PFSK-1 (cell line): ENCODE measurements around the gene CDK12.

Source experiments
- FOXP2 ChIP-seq: optimal IDR thresholded peaks from 2 replicates; pipeline ENCODE3; 2011; ENCODE audit warnings: borderline replicate concordance, control low read depth, inconsistent platforms; ENCODE audit not compliant: insufficient read depth; ENCODE audit errors: extremely low read length, extremely low read depth
- POLR2AphosphoS5 ChIP-seq: IDR thresholded peaks from 2 replicates; pipeline ENCODE4 v1.6.1; 2012; ENCODE audit warnings: low read depth, mild to moderate bottlenecking, control low read depth, low read length, moderate library complexity
- REST ChIP-seq, 2 experiments: IDR thresholded peaks; 2 replicates each; pipeline versions ENCODE4 v1.6.1 to v1.8.0; 2011 to 2012; ENCODE audit warnings: low read depth in 2 of 2, low read length in 2 of 2, control low read depth in 1 of 2, inconsistent platforms in 1 of 2, mild to moderate bottlenecking in 1 of 2, moderate library complexity in 1 of 2; ENCODE audit not compliant: insufficient read depth in 1 of 2
- SIN3A ChIP-seq: IDR thresholded peaks from 2 replicates; pipeline ENCODE4 v1.6.1; 2012; ENCODE audit warnings: mild to moderate bottlenecking, low read length, moderate library complexity, borderline replicate concordance; ENCODE audit not compliant: insufficient read depth
- TAF1 ChIP-seq: IDR thresholded peaks from 2 replicates; pipeline ENCODE4 v1.6.1; 2012; ENCODE audit warnings: low read length, control low read depth, borderline replicate concordance; ENCODE audit not compliant: insufficient read depth

Gene CDK12

GRCh38 chr17:39486242-39486641 lies 25.0 kb downstream of the CDK12 start:
- TF ChIP-seq REST (IDR thresholded peaks at IDR 0.05; ENCODE audit: insufficient read depth in 1 of 2, low read depth in 2 of 2, low read length in 2 of 2), result no peak
- TF ChIP-seq POLR2AphosphoS5, result no peak
- no peak for TF ChIP-seq TAF1
- no peak for TF ChIP-seq SIN3A
- no peak for TF ChIP-seq FOXP2

- no peak for TF ChIP-seq FOXP2
Observed at GRCh38 chr17:39487946-39488345, 26.7 kb downstream of the CDK12 start.

GRCh38 chr17:39507511-39507910 lies 46.2 kb downstream of the CDK12 start:
- TF ChIP-seq SIN3A, result no peak
- TF ChIP-seq TAF1, result no peak
- no peak for TF ChIP-seq POLR2AphosphoS5
- TF ChIP-seq FOXP2, result no peak
- no peak for TF ChIP-seq REST (IDR thresholded peaks at IDR 0.05; ENCODE audit: insufficient read depth in 1 of 2, low read depth in 2 of 2, low read length in 2 of 2)

- no peak for TF ChIP-seq TAF1
- no peak for TF ChIP-seq FOXP2
Observed at GRCh38 chr17:39508987-39509386, 47.7 kb downstream of the CDK12 start.

- TF ChIP-seq SIN3A, result no peak
- no peak for TF ChIP-seq POLR2AphosphoS5
- TF ChIP-seq TAF1, result no peak
- TF ChIP-seq REST (IDR thresholded peaks at IDR 0.05; ENCODE audit: insufficient read depth in 1 of 2, low read depth in 2 of 2, low read length in 2 of 2), result no peak
Observed at GRCh38 chr17:39513309-39513708, 52.0 kb downstream of the CDK12 start.

- TF ChIP-seq SIN3A (no peak), POLR2AphosphoS5 (no peak), FOXP2 (no peak), TAF1 (no peak), REST (IDR thresholded peaks at IDR 0.05; ENCODE audit: insufficient read depth in 1 of 2, low read depth in 2 of 2, low read length in 2 of 2) (no peak)
Observed at GRCh38 chr17:39513915-39514314, 52.6 kb downstream of the CDK12 start.
